HuH-7.5 (cell line): ENCODE results near the gene GPC5.
"Not testable (repeated sequence)": the region's sequence is repeated elsewhere in the genome, so short reads cannot be mapped to it uniquely, and the experiment has no call there.

ENCODE experiments used
- DNase-seq: peaks from one replicate; pipeline ENCODE4 v3.0.0; 2011; ENCODE audit warnings: low spot score

The GPC5 gene

DNA sequence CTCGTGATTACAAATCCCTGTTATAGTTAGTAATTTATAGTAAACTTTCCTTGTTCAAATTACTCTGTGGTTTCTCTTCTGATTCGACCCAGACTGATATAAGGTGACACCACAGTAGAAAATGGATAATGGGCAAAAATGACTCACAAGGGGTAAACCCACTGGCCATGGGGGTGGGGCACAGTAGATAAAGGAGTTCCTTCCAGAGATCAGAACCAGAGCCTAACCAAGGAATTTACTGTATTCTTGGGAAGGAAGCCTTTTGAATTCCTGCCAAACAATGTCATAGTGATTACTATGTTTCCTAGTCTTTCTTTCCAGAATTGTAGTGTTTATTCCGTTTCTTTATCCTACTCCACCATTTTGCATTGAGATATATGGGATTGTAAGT is 29.0 kb upstream of the GPC5 start:
- no peak for DNase-seq

DNA sequence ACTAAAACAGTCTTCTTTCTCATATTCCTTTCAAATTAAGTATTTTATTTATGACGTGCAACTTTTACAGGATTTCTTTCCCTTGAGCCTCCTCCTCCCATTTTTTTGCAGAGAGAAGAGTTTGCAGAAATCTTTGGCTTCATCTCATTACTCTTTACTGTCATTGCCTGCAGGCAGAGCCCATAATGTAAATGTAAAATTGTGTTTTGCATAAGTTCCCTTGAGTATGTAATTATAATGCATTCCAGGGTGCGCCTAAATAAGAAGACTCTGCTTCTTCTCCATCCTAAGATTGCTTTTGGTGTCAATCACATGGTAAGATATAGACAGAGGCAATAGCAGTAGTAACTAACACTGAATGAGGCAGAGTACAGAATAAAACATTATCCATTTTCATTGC is 27.9 kb upstream of the GPC5 start:
- no peak for DNase-seq

DNA sequence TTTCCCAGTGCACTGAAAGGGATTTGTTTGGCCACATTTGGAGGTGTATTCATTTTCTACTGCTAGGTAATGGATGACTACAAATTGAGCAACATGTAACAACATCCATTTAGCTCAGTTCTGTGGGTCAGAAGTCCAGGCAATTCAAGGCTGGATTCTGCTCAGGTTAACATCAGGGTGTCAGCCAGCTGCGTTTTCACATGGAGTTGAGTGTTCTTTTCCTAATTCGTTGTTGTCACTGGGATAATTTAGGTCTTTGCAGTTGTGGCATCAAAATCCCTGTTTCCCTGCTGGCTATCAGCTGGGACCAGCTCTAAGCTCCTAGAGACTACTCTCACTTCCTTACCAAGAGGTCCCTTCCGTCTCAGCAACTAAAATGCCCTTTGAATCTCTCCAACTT is 25.5 kb upstream of the GPC5 start:
- DNase-seq: no peak

DNA sequence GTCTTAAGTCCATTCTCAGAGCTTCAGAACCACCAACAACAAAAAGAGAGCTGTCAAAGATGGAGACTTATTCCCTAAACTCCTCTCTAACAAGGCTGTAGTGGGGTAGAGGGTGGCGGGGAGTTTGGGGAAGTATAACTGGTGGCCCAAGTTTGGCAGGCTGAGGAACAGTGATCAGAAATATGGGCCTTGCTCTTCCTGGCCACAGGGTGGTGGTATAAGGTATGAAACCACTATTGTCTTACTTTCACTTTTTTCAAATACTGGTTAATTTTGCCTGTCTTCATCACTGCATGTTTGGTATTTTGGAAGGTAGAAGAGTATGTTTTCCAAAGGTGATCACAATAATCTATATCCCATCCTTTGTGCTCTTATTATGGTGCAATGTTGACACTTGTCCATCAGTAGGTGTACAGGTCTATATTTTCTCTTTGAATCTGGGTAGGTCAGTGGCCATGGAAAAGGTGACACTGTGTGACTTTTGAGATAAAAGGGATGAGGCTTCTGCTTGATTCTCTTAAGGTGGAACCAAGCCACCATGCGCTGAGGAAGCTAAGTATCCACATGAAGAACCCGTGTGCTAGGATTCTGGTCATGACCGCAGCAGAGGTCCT is 23.2 kb upstream of the GPC5 start:
- DNase-seq: no peak

GRCh38 chr13:91381371-91381770 is 17.1 kb upstream of the GPC5 start:
- DNase-seq: no peak

DNA sequence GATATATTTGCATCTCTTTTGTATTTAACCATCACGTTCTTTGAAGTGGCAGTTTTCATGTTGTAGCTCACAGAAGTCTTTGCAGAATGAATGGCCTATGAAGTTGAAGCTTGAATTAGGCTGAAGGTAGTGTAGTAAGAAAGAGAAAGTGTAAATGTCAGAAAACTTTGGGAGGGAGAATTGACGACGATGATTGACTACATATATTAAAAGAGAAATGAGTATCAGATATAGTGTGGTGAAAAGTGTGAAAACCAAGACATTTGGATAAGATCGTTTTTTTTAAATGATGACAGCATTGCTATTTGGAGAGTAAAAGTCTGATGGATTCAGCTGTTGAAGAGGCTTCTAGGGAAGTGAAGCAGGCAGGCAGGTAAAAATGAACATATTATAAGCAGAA is 14.6 kb upstream of the GPC5 start:
- no peak for DNase-seq

- no peak for DNase-seq
Measured at GRCh38 chr13:91384896-91385295, 13.5 kb upstream of the GPC5 start.

GRCh38 chr13:91389186-91389585 is 9.2 kb upstream of the GPC5 start:
- no peak for DNase-seq

DNA sequence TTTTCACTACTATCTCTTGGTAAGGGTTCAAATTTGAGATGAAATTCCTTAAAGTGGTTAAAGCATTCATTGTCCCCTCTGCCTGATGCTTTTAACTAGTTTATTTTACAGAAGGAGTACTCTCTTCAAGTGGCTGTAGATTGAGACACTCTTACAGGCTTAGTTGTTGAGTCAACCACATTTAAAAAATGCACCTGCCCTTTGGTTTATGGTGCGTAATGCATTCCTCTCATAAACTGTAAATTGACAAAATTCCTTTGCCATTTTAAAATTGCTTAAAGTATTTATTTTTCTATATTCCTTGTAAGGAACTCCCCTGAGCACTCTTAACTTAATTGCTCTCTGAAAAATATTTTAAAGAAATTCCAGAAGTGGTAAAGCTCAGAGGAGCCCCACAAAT is 826 bp upstream of the GPC5 start:
- no peak for DNase-seq

DNA sequence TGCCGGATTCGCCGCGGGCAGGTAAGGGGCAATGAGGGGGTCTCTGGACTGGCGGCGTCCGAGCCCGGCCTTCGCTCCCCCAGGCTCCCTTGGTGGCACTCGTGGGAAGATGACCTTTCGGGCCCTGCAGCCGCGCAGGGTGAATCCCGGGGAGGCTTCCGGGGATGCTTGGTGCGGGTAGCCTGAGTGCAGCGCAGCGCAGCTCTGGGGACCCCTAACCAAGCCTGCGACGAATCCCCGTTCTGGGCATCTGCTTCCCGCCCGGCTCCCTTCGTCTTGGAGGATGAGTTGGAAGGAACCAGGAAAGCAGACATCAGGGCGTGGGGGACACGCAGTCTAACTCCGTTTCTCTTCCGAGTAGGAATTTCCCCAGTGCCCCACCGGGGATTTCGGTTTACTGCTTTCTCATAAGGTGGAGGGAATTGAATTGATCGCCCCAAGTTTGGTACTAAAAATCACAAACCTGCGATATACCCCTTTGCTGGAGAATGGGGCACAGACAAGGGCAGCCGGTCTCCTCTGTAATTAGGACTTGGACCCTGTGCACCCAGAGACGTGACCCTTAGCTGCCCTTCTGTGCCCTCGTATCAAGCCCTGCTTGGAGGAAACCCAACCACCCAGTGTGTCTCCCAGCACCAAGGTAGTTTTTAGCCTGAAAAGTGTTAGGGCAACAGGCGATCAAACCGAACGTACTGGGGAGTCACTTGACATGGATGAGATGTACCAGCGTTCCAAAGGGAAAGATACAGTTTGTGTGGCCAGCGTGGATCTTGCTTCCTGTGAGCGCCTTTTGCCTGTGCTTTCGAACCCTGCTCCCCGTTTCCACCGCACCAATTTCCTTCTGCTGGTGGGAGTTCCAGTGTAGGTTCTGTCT is 1.0 kb downstream of the GPC5 start:
- no peak for DNase-seq

GRCh38 chr13:91400063-91400399 is 1.6 kb downstream of the GPC5 start:
- DNase-seq: no peak

DNA sequence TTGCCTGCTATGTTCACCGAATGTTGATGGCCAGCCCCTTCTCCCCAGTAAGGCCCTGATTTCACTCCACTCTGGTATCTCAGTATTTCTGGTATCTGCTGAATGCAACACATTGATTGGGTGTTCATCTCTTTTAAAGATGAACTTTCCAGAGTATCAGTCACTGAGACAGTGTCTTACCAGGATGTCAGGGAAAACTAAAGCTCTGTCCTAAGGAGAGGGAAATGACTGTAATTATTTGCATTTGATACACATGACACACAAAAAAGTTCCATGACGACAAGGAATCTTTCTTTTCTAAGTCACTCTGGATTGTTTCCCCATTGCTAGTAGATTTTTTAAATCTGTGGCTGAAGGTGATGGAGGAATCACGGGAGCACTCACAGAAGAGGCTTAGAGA is 2.2 kb downstream of the GPC5 start:
- DNase-seq: no peak

DNA sequence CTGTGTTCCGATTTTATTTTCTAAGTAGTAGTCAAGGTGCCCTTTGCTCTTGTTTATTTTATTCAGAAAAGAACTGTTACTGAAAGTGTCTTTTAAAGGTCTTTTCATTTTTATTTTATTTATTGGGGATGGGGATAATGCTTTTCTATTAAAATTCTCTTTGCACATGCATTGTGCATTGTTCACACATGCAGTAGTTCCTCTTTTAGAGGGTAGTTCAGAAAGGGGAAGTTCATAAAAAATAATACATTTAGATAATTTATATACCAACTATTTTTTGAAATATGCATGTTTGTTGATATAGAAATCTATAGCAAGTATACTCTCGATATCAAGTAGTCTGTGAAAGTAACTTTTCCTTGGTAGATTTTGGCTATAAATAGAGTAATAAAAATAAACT is 3.5 kb downstream of the GPC5 start:
- DNase-seq: no peak

DNA sequence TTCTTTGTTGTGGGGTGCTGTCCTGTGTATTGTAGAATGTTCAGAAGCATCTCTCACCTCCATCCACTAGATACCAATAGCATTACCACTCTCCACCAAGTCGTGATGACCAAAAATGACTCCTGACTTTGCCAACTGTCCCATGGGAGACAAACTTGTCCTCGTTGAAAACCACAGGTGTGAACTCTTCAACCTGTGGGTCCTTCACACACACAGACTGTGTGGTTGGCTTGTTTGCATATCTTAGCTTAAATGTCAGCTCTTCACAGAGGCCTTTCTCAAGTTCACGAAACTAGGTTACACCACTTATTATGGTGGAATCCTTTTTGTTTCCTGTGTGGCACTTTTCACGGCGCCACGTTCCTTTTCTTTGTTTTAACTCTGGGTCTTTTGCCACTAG is 6.8 kb downstream of the GPC5 start:
- no peak for DNase-seq

DNA sequence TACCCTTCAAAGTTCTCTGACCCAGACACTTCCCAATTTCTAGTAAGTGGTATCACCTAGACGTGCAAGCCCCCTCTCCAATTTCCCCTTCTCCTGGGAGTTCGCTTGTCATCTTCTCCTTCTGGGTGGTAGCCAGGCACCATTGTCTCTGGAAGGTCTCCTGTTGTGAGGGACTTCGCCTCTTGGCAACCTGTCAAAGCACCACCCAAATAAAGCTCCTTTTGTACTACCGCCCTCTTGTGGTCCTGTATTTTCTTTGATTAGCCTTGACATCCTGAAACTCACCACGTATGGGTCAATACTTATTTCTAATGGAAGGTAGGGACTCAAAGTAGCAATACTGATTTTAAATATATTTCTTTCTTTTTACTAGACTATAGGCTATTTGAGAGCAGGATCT is 8.2 kb downstream of the GPC5 start:
- DNase-seq: no peak

DNA sequence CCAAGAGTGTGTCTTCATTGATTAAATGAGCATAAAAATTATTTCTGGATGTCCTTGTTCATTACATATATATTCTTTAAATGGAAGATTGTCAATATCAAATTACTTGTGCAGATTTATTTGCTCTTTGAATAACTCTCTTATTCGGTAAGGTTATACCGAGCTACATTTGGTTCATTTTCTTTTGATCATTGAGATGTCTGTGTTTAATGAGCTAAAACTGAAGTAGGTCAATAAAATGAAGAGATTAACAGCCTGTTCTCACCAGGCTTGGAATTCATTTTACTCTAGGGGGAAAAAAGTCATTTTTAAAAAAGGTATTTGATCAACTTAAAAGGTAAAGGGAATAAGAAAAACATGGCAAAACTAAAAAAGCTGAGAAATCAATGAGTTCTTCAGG is 10.6 kb downstream of the GPC5 start:
- no peak for DNase-seq

DNA sequence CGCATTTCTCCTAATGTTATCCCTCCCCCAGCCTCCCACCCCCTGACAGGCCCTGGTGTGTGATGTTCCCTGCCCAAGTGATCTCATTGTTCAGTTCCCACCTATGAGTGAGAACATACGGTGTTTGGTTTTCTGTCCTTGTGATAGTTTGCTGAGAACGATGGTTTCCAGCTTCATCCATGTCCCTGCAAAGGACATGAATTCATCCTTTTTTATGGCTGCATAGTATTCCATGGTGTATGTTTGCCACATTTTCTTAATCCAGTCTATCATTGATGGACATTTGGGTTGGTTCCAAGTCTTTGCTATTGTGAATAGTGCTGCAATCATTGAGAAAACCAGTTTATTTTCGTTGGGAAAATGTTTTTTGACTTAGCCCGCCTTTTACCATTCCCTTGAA is 18.2 kb downstream of the GPC5 start:
- not testable (repeated sequence) for DNase-seq

DNA sequence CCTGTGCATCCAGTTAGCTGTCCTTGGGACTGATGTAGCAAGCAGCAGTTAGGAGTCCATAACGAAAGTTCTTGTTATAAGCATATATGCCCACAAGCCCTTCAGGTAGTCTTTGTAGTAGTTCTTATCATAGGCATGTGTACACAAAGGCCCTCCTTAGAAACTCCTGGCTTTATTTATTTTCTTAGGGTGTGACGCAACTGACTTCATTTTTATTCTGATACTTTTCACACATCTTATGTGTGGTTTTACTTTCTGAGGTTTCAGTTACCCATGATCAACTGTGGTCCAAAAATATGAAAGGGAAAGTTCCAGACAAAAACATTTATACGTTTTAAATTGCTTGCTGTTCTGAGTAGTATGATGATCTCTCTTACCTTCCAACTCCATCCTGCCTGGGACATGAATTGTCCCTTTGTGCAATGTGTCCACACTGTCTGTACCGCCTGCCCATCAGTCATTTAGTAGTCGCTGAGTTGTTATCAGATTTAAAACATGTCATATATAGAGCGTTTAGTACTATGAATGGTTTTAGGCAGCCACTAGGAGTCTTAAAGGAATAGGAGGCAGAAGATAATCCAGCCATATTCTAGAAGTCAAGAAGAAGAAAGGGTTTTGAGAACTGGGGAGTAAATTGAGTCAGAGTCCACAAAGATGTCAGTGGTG is 19.4 kb downstream of the GPC5 start:
- no peak for DNase-seq

- DNase-seq: no peak
Measured at GRCh38 chr13:91426913-91427312, 28.5 kb downstream of the GPC5 start.

- not testable (repeated sequence) for DNase-seq
Measured at GRCh38 chr13:91438674-91439073, 40.3 kb downstream of the GPC5 start.

DNA sequence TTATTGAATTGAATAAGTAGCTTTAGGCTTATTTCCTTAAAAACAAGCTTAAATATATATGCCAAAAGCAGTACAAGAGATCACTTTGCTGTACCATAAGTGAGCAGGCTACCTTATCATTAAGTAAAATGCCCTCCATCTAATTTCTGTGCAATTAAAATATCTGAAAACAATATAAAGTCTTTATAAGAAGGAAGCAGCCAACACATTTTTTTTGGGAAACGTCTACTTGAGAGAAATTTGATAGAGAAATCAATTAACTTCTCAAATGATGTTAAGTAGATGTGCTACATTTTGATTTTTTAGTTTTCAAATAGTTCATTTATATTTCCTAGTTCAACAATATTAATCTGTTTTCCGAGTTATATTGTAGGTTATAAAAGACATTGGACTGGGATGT is 52.5 kb downstream of the GPC5 start:
- DNase-seq: no peak

DNA sequence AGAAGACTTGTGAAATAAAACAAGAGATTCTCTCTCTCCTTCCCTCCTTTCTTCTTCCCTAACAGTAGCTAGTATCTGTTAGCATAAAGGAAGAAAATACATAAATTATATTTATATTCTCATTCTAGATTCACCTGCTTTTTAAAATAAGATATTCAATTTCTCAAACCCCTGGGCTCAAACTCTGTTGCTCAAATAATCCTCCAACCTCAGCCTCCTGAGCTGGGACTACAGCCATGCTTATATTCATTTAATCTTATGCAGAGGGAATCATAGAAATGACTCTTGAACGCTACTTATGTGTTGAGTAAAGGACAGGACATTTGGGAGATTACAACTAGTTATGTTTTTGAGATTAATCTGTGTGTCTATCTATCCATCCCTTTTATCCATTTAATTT is 56.2 kb downstream of the GPC5 start:
- DNase-seq: no peak

DNA sequence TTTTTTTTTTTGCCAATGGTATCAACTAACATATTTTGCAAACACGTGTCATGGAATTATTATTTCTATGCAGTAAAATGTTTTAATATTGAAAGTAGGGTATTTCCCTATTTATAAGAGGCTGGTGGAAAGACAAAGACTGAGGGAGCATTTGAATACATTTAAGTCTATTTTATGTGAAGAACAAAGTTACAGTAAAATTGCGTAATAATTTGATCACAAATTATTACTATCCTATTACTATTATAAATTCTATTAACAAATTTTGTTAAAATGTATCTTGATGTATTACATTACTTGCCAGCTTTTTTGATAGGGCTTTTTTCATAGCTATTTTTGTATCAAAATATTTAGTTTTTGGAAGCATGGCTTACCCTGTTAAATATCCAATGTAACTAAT is 58.4 kb downstream of the GPC5 start:
- DNase-seq: no peak

DNA sequence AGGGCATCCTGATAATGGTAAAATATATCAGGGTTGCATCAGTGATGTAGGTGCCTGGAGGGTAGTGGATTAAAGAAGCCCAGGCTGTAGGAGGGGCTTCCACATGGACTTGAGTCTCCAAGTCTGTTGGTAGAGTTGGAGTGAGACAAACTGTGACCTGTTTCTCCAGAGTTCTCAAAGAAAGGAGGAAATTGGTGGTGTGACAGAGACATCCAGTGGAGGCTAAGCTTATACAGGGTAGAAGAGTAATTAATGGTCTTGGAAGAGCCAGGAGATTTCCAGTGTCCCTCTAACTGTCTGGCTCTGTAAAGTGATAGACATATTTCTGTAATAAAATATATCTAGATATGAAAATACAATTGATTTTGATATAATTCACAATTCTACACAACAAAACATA is 61.1 kb downstream of the GPC5 start:
- DNase-seq: no peak
